Keratinocyte (primary cell): ENCODE data around the gene OPRL1.

Experiments
- EZH2 ChIP-seq: IDR thresholded peaks from one replicate; pipeline ENCODE4 v1.6.1; 2012; ENCODE audit warnings: inconsistent platforms, mild to moderate bottlenecking, low read length, moderate library complexity
- TF ChIP-seq, protein P1 (sequence below), 3 experiments: IDR thresholded peaks in 1 of 3; conservative IDR thresholded peaks in 1 of 3; optimal IDR thresholded peaks in 1 of 3; 2 replicates in 2 of 3; 3 replicates in 1 of 3; pipeline versions ENCODE3 to v1.5.1; 2011; ENCODE audit warnings: low read length in 3 of 3, mild to moderate bottlenecking in 3 of 3, moderate library complexity in 2 of 3, control low read depth in 1 of 3, inconsistent platforms in 1 of 3; ENCODE audit not compliant: insufficient read depth in 2 of 3; ENCODE audit errors: extremely low read depth in 1 of 3

DNA sequence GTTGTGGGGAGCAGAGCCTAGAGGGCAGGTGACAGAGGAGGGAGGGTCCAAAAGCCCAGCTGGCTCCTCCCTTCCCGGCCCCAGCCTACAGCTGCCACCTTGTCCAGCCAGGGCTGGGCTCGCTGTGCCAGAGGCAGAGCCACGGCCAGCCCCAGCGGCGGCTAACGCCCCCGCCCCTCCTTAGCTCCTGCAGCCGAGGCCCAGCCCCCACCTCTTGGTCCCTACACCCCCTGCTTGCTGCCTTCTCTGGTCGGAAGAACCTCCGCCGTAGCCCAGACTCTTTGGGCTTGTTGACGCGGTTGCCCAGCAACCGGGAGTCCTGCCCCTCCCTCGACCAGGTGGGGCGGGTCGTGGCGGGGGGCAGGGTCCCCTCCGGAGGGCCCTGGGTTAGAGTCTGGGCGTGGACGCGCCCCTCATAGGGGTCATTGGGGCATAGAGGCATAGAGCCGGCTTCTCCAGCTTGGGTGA lies 4.8 kb downstream of the OPRL1 start:
- TF ChIP-seq, protein P1, sequence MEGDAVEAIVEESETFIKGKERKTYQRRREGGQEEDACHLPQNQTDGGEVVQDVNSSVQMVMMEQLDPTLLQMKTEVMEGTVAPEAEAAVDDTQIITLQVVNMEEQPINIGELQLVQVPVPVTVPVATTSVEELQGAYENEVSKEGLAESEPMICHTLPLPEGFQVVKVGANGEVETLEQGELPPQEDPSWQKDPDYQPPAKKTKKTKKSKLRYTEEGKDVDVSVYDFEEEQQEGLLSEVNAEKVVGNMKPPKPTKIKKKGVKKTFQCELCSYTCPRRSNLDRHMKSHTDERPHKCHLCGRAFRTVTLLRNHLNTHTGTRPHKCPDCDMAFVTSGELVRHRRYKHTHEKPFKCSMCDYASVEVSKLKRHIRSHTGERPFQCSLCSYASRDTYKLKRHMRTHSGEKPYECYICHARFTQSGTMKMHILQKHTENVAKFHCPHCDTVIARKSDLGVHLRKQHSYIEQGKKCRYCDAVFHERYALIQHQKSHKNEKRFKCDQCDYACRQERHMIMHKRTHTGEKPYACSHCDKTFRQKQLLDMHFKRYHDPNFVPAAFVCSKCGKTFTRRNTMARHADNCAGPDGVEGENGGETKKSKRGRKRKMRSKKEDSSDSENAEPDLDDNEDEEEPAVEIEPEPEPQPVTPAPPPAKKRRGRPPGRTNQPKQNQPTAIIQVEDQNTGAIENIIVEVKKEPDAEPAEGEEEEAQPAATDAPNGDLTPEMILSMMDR (optimal IDR thresholded peaks at IDR 0.05 in 1 of 3, IDR thresholded peaks at IDR 0.05 in 1 of 3, conservative IDR thresholded peaks at IDR 0.05 in 1 of 3; ENCODE audit: extremely low read depth in 1 of 3, insufficient read depth in 2 of 3, low read length in 3 of 3), result no peak
- no peak for TF ChIP-seq EZH2
